GM19455 (cell line): ENCODE measurements around the gene DOK7.
"Not testable (repeated sequence)": the region's sequence is repeated elsewhere in the genome, so short reads cannot be mapped to it uniquely, and the experiment has no call there.

Experiments used
- ATAC-seq: cut with Tn5 transposase; IDR thresholded peaks from one replicate; pipeline ENCODE4 v1.9.1; 2021; ENCODE audit not compliant: unreplicated experiment

Gene DOK7

DNA sequence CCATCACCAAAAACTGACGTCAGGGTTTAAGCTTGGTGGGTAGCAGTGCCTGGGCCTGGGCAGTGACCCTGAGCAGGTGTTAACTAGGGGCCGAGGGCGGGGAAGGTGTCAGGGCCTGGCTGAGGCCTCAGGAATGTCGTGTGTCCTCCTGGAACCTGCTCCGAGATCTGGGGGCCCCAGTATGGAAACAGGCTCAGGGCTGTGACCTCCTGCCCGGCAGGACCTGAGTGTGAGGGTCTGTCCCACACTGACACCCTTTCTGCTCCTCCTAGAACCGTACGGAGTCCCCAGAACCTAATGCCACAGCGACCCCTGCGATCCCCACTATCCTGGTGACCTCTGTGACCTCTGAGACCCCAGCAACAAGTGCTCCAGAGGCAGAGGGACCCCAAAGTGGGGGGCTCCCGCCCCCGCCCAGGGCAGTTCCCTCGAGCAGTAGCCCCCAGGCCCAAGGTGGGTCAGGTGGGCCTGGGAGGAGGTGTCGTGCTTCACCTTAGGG lies 20.6 kb upstream of the DOK7 start:
- no peak for ATAC-seq

DNA sequence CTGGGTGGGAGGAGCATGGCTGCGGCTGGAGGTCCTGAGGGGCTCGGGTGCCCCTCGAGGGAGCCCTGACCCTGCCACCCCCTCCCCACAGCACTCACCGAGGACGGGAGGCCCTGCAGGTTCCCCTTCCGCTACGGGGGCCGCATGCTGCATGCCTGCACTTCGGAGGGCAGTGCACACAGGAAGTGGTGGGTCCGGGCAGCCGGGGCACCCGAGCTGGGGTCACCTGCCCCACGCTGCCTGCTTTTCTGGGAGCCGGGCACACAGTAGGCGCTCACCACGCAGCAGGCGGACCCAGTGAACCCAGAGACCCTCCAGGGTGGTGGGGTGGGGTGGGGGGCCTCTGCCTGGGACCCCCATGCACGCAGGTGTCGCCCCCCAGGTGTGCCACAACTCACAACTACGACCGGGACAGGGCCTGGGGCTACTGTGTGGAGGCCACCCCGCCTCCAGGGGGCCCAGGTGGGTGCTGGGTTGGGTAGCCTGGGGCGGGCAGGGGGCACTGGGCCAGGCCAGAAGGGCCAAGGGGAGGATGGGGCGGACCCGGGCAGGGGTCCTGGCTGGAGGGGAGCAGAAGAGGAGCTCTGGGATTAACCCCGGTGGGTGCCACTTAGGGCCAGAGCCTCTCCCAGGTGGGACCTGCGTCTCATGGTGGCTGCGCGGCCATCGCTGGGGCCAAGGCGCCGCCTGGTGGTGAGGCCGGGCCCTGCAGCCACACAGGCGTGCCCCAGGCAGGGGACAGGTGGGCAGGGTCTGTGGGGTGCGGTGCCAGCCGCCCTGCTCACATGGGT lies 20.0 kb upstream of the DOK7 start:
- peak; percentile 60 for ATAC-seq

DNA sequence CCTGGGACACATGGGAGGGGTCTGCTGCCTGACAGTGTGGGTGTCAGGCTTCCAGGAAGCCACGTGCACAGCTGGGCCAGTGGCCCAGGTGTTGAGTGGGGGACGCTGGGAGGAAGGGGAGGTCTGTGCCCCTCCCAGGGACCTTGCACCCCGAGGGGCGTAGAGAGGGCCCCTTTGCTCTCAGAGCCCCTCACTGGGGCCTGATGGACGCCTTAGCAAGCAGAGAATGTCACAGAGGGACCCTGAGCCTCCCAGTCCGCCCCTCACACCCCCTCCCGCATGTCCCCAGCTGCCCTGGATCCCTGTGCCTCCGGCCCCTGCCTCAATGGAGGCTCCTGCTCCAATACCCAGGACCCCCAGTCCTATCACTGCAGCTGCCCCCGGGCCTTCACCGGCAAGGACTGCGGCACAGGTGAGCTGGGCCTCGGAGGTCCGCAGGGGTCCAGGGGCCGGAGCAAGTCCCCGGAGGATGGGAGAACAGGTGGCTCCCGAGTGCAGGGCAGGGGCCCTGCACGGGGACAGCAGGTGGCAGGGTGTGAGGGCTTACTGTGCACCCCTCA lies 19.3 kb upstream of the DOK7 start:
- no peak for ATAC-seq

DNA sequence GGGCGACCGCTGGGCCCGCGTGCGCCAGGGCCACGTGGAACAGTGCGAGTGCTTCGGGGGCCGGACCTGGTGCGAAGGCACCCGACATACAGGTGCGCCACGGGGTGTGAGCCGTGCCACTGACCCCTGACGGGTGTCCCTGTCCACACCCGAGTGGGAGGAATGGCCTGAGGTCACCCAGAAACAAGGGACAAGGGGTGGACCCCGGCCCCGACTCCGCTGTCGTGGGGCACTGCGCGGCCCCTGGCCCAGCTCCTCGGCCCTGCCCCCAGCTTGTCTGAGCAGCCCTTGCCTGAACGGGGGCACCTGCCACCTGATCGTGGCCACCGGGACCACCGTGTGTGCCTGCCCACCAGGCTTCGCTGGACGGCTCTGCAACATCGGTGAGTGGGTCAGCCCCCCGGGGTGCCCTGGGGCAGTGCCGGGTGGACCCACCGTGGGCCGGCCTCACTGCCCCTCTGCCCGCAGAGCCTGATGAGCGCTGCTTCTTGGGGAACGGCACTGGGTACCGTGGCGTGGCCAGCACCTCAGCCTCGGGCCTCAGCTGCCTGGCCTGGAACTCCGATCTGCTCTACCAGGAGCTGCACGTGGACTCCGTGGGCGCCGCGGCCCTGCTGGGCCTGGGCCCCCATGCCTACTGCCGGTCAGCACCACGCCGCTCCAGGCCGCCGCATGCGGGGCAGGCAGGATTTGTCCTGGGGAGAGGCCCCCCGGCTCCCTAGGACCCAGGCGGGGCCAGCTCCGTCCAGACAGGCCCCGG lies 18.6 kb upstream of the DOK7 start:
- ATAC-seq = no peak

DNA sequence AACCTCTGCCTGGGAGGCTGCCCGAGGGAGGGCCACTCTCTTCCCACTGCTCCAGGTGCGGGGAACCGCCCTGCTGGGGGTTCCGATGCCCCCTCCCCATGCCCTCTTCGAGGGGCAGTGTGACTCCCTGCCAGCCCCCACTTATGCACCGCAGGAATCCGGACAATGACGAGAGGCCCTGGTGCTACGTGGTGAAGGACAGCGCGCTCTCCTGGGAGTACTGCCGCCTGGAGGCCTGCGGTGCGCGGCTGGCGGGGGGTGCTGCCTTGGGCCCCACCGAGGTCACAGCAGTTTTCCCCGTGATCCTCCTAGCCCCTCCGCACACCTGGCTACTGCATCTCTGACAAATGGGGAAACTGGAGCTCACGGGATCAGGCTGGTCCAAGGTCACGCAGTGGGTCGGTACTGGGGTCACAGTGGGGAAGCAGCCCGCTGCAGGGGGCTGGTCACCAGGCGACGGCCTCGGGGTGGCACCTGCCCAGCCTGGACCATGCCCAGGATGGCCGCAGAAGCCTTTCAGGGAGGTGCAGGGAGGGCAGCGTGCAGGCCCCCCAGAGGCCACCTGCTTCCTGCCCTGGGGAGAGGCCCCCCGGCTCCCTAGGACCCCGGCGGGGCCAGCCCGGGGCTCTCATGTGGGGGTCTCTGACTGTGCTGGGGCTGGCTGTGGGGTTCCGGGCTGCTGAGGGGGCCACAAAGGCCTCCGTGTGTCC lies 17.8 kb upstream of the DOK7 start:
- no peak for ATAC-seq

DNA sequence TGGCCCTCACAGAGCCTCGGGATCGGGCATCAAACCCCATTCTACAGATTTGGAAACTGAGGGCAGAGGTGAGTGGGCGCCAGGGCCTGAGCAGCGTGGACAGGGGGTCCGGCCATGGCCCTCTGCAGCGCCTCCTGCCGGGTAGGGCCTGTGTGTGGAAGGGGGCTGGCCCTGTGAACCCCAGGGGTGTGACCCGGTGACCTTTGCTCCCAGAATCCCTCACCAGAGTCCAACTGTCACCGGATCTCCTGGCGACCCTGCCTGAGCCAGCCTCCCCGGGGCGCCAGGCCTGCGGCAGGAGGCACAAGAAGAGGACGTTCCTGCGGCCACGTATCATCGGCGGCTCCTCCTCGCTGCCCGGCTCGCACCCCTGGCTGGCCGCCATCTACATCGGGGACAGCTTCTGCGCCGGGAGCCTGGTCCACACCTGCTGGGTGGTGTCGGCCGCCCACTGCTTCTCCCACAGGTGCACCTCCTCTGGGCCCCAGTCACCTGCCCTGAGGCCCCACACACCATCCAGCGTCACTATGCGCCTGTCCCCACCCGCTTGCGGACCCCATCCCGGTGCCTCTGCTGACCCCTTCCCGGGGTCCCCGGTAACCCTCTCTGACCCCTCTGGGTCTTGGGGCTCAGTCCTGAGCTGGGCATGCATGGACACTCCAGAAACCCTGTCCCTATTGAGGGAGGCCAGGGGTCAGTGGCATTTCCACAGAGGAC lies 17.1 kb upstream of the DOK7 start:
- no peak for ATAC-seq

DNA sequence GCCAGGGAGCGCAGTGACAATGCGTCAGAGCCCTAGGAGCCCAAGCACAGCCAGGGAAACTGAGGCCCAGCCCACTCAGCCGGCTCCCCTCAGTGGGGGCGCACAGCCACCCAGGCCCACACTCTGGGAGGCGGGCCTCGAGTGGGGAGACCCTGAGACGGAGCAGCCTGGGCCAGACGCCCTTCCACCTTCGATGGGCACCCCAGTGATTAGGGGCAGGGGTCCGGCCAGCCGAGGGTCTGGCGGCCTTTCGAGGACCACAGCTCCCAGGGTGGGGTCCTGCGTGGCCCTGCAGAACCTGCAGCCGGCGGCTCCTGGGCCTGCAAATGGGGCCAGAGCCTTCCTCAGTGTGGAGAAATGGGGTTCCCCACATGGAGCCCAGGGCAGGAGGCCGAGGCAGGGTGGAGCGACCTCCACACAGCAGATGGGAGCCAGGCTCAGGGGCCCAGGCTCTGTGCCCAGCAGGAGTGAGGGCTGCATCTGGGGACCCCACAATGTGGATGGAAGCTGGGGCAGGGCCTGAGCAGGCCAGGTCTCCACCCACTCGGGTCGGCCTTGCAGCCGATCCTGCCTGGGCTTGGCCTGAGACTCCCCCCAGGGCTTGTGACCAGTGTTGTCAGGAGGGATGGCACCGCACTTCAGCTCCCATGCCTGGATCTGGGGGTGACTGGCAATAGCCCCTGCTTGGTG lies 16.3 kb upstream of the DOK7 start:
- no peak for ATAC-seq

DNA sequence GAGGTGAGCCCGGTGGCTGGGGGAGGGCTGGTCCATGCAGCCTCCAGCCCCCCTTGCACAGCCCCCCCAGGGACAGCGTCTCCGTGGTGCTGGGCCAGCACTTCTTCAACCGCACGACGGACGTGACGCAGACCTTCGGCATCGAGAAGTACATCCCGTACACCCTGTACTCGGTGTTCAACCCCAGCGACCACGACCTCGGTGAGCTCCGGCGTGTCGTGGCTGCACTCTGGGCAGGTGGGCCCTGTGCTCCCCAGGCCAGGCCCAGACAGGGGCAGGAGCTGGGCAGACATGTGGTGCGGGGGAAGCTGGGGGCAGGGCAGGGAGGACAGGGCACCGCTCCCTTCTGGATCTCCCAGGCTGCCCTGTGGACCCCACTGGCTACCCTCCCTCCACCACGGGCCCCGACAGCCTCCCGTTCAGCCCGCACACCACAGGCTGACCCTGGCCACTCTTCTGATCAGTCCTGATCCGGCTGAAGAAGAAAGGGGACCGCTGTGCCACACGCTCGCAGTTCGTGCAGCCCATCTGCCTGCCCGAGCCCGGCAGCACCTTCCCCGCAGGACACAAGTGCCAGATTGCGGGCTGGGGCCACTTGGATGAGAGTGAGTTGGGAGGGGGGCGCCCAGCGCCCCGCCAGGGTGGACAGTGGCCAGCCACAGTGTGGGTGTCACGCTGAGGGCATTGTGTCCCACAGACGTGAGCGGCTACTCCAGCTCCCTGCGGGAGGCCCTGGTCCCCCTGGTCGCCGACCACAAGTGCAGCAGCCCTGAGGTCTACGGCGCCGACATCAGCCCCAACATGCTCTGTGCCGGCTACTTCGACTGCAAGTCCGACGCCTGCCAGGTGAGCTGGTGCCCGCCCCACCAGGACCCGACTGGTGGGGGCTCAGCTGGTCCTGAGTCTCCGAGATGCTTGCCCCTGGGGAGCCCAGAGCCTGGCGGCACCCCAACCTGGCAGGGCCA lies 15.4 kb upstream of the DOK7 start:
- no peak for ATAC-seq

DNA sequence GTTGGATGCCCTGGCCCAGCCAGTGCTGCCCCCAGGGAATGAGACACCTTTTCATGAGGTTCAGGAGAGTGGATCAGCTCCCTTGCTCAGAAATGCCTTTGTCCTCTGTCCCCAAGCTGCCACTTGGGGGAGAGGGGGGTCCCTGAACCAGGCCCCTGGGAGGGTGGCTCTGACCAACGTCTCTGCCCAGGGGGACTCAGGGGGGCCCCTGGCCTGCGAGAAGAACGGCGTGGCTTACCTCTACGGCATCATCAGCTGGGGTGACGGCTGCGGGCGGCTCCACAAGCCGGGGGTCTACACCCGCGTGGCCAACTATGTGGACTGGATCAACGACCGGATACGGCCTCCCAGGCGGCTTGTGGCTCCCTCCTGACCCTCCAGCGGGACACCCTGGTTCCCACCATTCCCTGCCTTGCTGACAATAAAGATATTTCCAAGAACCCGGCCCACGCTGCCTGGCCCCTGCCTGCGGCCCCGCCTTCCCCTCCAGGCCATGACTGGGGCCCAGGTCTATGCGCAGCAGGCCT lies 14.0 kb upstream of the DOK7 start:
- no peak for ATAC-seq

DNA sequence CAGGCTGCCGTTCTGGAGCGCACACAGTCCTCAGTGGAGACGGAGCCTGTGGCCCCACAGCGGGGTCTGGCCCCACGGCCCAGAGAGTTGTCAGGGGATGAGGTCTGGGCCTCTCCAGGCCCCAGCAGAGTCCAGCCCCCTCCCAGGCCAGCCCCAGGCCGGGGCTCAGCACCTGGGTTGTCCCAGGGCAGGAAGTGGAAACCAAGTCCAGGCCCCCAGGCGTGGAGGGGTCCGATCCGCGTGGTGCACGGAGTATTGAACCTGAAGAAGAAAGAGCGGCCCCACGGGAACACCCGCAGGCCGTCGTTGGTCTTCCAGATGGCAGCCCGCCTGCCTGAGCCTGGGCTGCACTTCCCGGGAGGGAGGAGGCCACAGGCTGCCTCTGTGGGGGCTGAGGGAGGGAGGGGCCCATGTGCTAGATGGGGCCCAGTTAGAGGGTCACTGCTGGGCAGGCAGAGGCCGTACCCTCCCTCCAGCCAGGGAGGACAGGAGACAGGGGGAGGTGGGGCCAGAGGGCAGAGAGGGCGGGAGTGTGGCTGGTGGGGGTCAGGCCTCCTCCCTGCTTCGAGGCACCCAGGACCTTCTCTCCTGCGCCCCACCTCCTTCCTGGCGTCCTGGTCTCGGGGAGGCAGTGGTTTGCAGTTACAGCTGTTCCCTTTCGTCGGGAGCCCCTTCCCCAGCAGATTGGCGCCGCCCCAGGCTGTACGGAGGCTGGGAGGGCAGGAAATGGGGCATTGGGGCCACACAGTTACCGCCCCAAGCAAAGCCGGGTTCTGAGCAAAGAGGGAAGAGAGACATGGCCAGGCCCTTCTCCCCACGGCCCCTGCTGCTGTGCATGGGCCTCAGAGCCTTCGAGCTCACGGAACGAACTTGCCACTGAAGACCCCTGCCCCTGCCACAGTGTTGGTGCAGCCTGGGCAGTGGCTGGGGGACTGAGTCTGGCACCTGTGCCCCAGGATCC lies 13.3 kb upstream of the DOK7 start:
- no peak for ATAC-seq

DNA sequence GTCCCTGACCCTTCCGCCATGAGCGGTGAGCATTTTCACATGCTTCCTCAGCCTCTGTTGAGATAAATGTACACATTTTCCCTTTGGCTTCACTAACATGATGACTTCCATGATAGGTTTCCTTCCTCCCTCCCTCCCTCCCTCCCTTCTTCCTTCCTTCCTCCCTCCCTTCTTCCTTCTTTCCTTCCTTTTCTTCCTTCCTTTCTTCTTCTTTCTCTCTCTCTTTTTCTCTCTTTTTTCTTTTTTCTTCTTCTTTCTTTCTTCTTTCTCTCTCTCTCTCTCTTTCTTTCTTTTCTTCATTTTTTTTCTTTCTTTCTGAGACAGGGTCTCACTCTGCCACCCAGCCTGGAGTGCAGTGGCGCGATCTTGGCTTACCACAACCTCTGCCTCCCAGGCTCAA lies 12.5 kb upstream of the DOK7 start:
- ATAC-seq = no peak

DNA sequence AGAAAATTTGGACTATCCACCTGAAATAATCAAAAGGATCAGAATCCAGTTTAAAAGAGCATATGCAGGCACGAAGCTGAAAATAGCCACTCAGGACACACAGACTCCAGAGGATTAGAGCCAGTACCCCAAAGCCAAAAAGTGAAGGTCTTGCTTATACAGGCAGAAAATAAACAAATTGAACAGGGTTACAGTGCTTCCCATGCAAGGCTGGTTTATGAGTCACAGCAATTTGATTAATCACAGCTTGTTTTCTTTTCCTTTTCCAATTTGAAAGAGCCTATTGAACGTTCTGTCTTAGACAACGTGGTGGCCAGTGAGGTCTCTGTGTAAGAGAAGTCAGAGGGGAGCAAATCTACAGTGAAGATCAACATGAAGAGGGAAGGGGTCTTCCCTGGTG lies 11.2 kb upstream of the DOK7 start:
- ATAC-seq = no peak

DNA sequence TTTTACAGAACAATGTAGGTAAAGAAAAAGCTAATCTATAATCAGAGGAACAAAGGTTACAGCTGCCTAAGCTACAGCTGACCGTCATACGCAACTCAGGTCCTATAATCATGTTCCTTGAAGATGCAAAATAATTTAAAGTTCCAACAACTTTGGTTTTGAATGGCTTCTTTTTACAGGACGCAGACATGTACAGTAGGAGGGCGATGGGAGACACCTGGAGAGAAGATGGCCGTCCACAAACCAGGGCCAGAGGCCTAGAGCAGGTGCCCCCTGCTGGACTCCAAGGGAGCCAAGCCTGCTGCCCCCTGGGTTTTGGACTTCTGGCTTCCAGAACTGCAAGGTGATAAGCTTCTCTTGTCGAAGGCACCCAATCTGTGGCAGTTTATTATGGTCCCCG lies 10.7 kb upstream of the DOK7 start:
- no peak for ATAC-seq

DNA sequence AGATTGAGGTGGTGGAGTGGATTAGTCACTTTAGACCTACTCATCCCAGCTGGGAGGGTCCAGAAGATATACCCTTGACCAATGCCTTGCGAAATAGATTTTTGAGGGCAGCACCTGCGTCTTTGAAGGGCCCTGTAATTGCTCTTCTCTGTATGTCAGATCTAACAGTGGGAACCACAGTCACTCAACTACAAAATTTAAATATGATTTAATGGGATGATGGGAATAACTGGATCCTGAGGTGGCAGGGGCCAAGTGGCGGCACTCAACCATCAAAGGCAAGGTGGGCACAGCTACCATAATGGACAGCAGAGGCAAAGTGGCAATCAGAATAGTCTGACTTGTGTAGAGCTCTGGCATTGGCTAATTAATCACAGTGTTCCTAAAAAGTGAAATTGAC lies 7.5 kb upstream of the DOK7 start:
- not testable (repeated sequence) for ATAC-seq

DNA sequence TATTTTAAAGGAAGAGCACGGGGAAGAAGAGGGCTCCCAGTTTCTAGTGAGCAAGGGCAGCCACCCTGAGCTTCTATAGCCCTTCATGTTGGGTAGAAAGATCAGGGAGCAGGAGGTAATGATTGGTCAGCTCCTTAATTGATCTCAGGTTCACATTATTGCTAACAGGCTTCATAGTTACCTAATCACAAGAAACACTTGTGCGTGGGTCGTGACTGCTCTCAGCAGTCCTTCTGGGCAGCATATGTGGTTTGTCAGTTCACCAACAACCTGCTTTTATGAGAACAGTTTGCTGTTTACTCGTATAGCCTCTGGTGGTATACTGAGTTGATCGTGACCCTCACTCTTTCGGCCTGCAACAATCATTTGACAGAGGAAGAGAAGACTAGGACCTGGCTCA lies 4.7 kb upstream of the DOK7 start:
- ATAC-seq = no peak

DNA sequence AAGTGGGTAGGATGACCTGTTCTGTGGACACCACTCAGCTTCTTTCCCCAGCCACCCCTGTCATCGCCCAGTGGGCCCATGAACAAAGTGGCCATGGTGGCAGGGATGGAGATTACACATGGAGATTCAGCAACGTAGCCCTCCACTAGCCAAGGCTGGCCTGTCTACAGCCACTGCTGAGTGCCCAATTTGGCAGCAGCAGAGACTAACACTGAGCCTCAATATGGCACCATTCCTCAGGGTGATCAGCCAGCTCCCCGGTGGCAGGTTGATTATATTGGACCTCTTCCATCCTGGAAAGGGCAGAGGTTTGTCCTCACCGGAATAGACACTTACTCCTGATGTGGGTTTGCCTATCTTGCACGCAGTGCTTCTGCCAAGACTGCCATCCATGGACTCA lies 4.0 kb upstream of the DOK7 start:
- ATAC-seq = not testable (repeated sequence)

DNA sequence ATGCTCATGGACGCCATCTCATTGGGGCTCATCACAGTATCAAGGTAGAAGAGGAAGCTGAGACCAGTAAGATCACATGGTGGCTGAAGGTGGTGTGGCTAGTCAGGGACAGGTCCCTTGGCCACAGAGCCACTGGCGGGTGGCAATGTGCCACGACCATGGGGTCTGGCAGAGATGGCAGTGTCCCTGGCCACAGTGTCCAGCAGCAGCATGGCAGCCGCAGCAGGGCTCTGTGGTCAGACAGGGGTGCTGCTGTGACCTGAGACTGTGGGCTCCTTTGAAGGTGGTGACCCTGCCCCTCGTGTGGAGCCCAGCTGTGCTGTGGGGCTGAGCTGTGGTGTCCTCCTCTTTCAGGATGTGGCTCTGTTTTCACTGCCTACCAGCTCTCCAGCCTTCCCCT lies 2.2 kb upstream of the DOK7 start:
- ATAC-seq = no peak
